ENCODE data around the gene HS1BP3. TPM values are rescaled to one million over a fixed set of nuclear protein-coding genes. Genes with fewer than 3 reads are reported as not detected.

The HS1BP3 gene
- total RNA-seq, 4 donors from 2014 or later, result 7.1 to 41.8 (median 28.4) TPM

DNA sequence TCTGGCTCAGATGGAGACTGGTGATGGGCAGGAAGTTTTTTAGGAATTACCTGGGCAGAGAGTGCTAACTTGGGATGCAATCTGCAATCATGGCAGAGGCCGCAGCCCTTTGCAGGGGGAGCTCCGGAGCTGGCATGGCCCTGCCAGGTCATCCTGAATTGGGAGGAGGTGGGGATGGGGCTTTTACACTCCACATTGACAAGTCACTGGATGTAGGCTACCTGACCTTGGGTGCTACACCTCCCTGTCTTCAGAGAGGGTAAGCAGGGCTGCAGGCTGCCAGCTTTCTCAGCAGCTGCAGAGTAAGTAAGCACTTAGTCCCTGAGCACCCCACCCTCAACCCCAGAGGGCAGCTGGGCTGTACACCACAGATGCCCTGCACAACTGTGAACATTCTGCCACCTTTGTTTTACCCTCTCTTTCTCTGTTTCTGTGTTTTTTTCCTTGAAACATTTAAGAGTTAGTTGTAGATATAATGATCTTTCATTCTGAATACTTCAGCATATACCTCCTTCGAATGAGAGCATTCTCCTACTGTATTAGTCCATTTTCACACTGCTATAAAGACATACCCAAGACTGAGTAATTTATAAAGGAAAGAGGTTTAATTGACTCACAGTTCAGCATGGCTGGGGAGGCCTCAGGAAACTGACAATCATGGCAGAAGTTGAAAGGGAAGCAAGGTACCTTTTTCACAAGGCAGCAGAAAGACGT lies 6.8 kb upstream of the HS1BP3 start:
- H3K4me1 ChIP-seq, result no peaks in the 10 kb centered on the region
- peaks cover 0 to 7% of the 10 kb centered on the region in 2 donors for H3K27me3 ChIP-seq
- H3K4me3 ChIP-seq, result no peak overlapping the region
- no peak for DNase-seq
- intact Hi-C loops (cut with DNase I; ENCODE audit: low total_unique reads), result no loop called here
- H3K9me3 ChIP-seq, result no peaks in the 10 kb centered on the region
- TF ChIP-seq, protein P1, sequence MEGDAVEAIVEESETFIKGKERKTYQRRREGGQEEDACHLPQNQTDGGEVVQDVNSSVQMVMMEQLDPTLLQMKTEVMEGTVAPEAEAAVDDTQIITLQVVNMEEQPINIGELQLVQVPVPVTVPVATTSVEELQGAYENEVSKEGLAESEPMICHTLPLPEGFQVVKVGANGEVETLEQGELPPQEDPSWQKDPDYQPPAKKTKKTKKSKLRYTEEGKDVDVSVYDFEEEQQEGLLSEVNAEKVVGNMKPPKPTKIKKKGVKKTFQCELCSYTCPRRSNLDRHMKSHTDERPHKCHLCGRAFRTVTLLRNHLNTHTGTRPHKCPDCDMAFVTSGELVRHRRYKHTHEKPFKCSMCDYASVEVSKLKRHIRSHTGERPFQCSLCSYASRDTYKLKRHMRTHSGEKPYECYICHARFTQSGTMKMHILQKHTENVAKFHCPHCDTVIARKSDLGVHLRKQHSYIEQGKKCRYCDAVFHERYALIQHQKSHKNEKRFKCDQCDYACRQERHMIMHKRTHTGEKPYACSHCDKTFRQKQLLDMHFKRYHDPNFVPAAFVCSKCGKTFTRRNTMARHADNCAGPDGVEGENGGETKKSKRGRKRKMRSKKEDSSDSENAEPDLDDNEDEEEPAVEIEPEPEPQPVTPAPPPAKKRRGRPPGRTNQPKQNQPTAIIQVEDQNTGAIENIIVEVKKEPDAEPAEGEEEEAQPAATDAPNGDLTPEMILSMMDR (IDR thresholded peaks at IDR 0.05), result no peak
- TF ChIP-seq POLR2A (IDR thresholded peaks at IDR 0.05), result no peak
- no peaks in the 10 kb centered on the region for H3K36me3 ChIP-seq
- no peak overlapping the region for H3K27ac ChIP-seq

DNA sequence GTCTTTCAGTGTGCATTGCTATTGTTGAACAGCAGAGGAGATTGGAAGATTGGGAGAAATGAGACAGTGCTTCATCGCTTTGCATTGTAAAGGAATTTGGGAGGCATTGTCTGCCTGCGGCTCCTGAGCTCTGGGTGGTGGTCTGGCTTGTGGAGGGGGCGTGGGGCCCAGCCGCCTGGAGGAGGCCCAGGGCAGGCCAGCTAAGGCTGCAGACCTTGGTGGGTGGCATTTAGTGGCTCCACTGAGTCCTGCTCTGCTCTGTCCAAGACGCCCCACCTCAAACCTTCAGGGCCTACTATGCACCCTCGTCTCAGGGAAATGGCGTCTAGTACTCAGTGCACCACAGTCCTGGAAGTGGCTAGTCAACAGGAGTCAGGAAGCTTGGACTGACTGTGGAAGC lies 5.7 kb upstream of the HS1BP3 start:
- Histone ChIP-seq H3K4me1 (no peaks in the 10 kb centered on the region), H3K36me3 (no peaks in the 10 kb centered on the region), H3K4me3 (no peak overlapping the region), H3K27me3 (peaks cover 0 to 7% of the 10 kb centered on the region in 2 donors), H3K27ac (no peak overlapping the region), H3K9me3 (no peaks in the 10 kb centered on the region)
- DNase-seq, result no peak
- no peak for TF ChIP-seq POLR2A (IDR thresholded peaks at IDR 0.05)
- TF ChIP-seq, protein P1 (IDR thresholded peaks at IDR 0.05), result no peak
- intact Hi-C loops (cut with DNase I; ENCODE audit: low total_unique reads), result no loop called here

DNA sequence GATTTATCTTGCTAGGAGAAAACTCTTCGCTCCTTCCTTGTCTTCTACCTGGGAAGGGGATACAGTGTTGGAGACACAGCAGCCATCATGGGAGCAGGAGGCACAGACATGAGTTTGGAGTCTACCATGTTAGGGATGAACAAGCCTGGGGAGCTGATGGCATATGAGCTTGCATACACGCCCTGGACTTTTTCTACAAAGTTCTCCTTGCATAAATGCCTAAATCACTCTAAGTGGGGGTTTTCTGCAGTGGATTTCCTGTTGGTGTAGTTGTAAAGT lies 3.6 kb upstream of the HS1BP3 start:
- intact Hi-C loops (cut with DNase I; ENCODE audit: low total_unique reads), result no loop called here
- H3K27me3 ChIP-seq, result no peaks in the 10 kb centered on the region
- no peaks in the 10 kb centered on the region for H3K36me3 ChIP-seq
- no peak overlapping the region for H3K4me3 ChIP-seq
- no peaks in the 10 kb centered on the region for H3K9me3 ChIP-seq
- no peak for DNase-seq
- no peak overlapping the region for H3K27ac ChIP-seq
- peaks cover 0 to 3% of the 10 kb centered on the region in 2 donors for H3K4me1 ChIP-seq
- TF ChIP-seq POLR2A (IDR thresholded peaks at IDR 0.05), result no peak
- TF ChIP-seq, protein P1 (IDR thresholded peaks at IDR 0.05), result no peak

DNA sequence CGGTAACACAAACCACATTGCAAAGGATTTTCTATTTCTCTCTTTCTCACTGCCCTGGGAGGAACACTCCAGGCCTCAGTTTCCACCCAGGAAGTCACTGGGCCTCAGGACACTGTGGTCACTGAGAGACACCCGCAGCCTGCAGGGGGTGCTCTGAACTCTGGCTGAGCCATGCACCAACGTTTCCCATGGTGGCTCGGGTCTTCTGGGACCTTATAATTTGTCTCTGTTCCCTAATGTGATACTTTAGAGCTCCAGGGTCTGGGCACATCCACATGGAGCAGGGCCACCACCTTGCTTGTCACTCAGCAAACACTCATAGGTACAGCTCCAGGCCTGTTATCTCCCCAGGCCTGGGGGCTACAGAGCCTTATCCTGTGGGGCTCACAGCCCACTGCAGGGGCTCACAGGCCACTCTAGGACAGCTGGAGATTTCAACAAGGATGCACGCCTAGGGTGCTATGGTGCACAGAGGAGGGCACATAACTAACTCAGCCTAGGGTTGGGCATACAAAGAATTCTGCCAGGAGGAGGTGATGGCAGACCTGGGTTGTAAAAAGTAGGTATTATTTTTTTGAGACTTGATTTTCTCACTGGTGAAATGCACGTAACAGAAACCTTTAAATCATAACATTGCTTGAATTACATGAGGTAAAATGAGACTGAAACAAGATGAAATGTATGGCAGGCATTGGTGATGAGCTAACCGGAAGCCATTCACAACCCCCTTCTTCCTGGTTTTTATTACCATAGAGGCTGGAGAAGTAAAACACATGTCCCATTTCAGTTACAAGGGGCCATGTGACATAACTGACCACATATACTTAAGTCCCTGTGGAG lies 3.0 kb upstream of the HS1BP3 start:
- DNase-seq, result no peak
- H3K9me3 ChIP-seq, result no peaks in the 10 kb centered on the region
- no peaks in the 10 kb centered on the region for H3K27me3 ChIP-seq
- TF ChIP-seq, protein P1 (IDR thresholded peaks at IDR 0.05), result no peak
- TF ChIP-seq POLR2A (IDR thresholded peaks at IDR 0.05), result no peak
- H3K4me1 ChIP-seq, result peaks cover 0 to 9% of the 10 kb centered on the region in 2 donors
- no peaks in the 10 kb centered on the region for H3K36me3 ChIP-seq
- H3K27ac ChIP-seq, result no peak overlapping the region
- intact Hi-C loops (cut with DNase I; ENCODE audit: low total_unique reads), result no loop called here
- H3K4me3 ChIP-seq, result no peak overlapping the region
